ENCODE results near the gene AGPAT4.

AGPAT4 gene

GRCh38 chr6:161107779-161108730 lies 165.8 kb downstream of the AGPAT4 start:
- peak overlapping the region in 1 of 2 experiments; percentile 8 for H3K27ac ChIP-seq (ENCODE audit: insufficient read depth in 1 of 2, low read depth in 1 of 2, low read length in 2 of 2, poor library complexity in 1 of 2, severe bottlenecking in 2 of 2)
- no peak for DNase-seq
- no peaks in the 10 kb centered on the region for H3K27me3 ChIP-seq (replicated peaks in 2 of 5; ENCODE audit: control insufficient read depth in 4 of 5, insufficient read depth in 5 of 5, low read length in 4 of 5)
- POLR2A ChIA-PET = no interaction called here
- peaks cover 23 to 81% (median 62%) of the 10 kb centered on the region in 4 experiments for H3K36me3 ChIP-seq (ENCODE audit: control insufficient read depth in 4 of 4, insufficient read depth in 4 of 4, low read length in 3 of 4)
- H3K9me3 ChIP-seq (ENCODE audit: control extremely low read depth in 1 of 5, control insufficient read depth in 4 of 5, insufficient read depth in 2 of 5, low read depth in 1 of 5, low read length in 4 of 5) = no peaks in the 10 kb centered on the region
- no peak overlapping the region for H3K4me3 ChIP-seq (ENCODE audit: control insufficient read depth in 1 of 7, extremely low read depth in 1 of 7, insufficient read depth in 4 of 7, low read depth in 2 of 7, low read length in 6 of 7)
- no peaks in the 10 kb centered on the region for H3K4me1 ChIP-seq (ENCODE audit: control extremely low read depth in 1 of 4, control insufficient read depth in 4 of 4, insufficient read depth in 4 of 4, low read length in 3 of 4)
- 97% methylated on average over 13 of the region's 23 CpGs for WGBS (ENCODE audit: insufficient coverage)
- CTCF ChIA-PET = interaction anchor here (0.5 kb wide), 1 partner anchor 260 kb away, joined by 3 read pairs; no protein-coding TSS in a partner anchor

- no peaks in the 10 kb centered on the region for H3K27me3 ChIP-seq (replicated peaks in 2 of 5; ENCODE audit: control insufficient read depth in 4 of 5, insufficient read depth in 5 of 5, low read length in 4 of 5)
- peaks cover 20 to 63% (median 57%) of the 10 kb centered on the region in 4 experiments for H3K36me3 ChIP-seq (ENCODE audit: control insufficient read depth in 4 of 4, insufficient read depth in 4 of 4, low read length in 3 of 4)
- no peak for DNase-seq
- 100% methylated on average over 1 of the region's 2 CpGs for WGBS (ENCODE audit: insufficient coverage)
- ChIA-PET CTCF (interaction anchor here (0.8 to 2.3 kb wide), 2 partner anchors 8 to 268 kb away, joined by 4 to 8 read pairs; no protein-coding TSS in a partner anchor), POLR2A (no interaction called here)
- no peak overlapping the region for H3K27ac ChIP-seq (ENCODE audit: insufficient read depth in 1 of 2, low read depth in 1 of 2, low read length in 2 of 2, poor library complexity in 1 of 2, severe bottlenecking in 2 of 2)
- H3K9me3 ChIP-seq (ENCODE audit: control extremely low read depth in 1 of 5, control insufficient read depth in 4 of 5, insufficient read depth in 2 of 5, low read depth in 1 of 5, low read length in 4 of 5) = no peaks in the 10 kb centered on the region
- no peak overlapping the region for H3K4me3 ChIP-seq (ENCODE audit: control insufficient read depth in 1 of 7, extremely low read depth in 1 of 7, insufficient read depth in 4 of 7, low read depth in 2 of 7, low read length in 6 of 7)
- no peaks in the 10 kb centered on the region for H3K4me1 ChIP-seq (ENCODE audit: control extremely low read depth in 1 of 4, control insufficient read depth in 4 of 4, insufficient read depth in 4 of 4, low read length in 3 of 4)
Observed at GRCh38 chr6:161105408-161105807, 168.5 kb downstream of the AGPAT4 start.

- Histone ChIP-seq H3K36me3 (ENCODE audit: control insufficient read depth in 4 of 4, insufficient read depth in 4 of 4, low read length in 3 of 4) (peaks cover 19 to 63% (median 55%) of the 10 kb centered on the region in 4 experiments), H3K4me1 (ENCODE audit: control extremely low read depth in 1 of 4, control insufficient read depth in 4 of 4, insufficient read depth in 4 of 4, low read length in 3 of 4) (no peaks in the 10 kb centered on the region), H3K27ac (ENCODE audit: insufficient read depth in 1 of 2, low read depth in 1 of 2, low read length in 2 of 2, poor library complexity in 1 of 2, severe bottlenecking in 2 of 2) (no peak overlapping the region), H3K27me3 (replicated peaks in 2 of 5; ENCODE audit: control insufficient read depth in 4 of 5, insufficient read depth in 5 of 5, low read length in 4 of 5) (no peaks in the 10 kb centered on the region), H3K4me3 (ENCODE audit: control insufficient read depth in 1 of 7, extremely low read depth in 1 of 7, insufficient read depth in 4 of 7, low read depth in 2 of 7, low read length in 6 of 7) (no peak overlapping the region), H3K9me3 (ENCODE audit: control extremely low read depth in 1 of 5, control insufficient read depth in 4 of 5, insufficient read depth in 2 of 5, low read depth in 1 of 5, low read length in 4 of 5) (no peaks in the 10 kb centered on the region)
- ChIA-PET CTCF (interaction anchor here (2.3 kb wide), 1 partner anchor 268 kb away, joined by 8 read pairs; no protein-coding TSS in a partner anchor), POLR2A (no interaction called here)
- DNase-seq = no peak
Observed at GRCh38 chr6:161104966-161105365, 168.9 kb downstream of the AGPAT4 start.

DNA sequence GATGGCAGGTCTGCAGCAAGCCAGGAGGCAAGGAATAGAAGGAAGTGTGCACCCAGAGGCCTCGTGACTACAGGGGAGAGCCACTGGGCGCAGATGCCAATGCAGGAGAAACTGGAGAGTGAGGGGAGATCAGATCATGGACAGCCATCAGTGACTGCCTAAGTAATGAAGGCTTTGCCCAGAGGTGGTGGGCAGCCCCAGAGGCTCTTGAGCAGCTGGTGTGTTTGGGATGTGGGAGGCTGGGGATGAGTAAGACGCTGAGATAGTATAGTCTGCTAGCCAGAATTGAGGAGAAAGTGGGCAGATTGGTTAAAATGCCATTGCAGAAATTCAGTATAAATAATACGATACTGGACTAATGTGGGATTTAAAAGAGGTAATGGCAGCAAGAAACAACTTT lies 170.4 kb downstream of the AGPAT4 start:
- no peaks in the 10 kb centered on the region for H3K4me1 ChIP-seq (ENCODE audit: control extremely low read depth in 1 of 4, control insufficient read depth in 4 of 4, insufficient read depth in 4 of 4, low read length in 3 of 4)
- H3K4me3 ChIP-seq (ENCODE audit: control insufficient read depth in 1 of 7, extremely low read depth in 1 of 7, insufficient read depth in 4 of 7, low read depth in 2 of 7, low read length in 6 of 7) = no peak overlapping the region
- WGBS (ENCODE audit: insufficient coverage) = 95% methylated on average over 4 of the region's 4 CpGs
- peaks cover 17 to 63% (median 52%) of the 10 kb centered on the region in 4 experiments for H3K36me3 ChIP-seq (ENCODE audit: control insufficient read depth in 4 of 4, insufficient read depth in 4 of 4, low read length in 3 of 4)
- H3K9me3 ChIP-seq (ENCODE audit: control extremely low read depth in 1 of 5, control insufficient read depth in 4 of 5, insufficient read depth in 2 of 5, low read depth in 1 of 5, low read length in 4 of 5) = no peaks in the 10 kb centered on the region
- no peak for DNase-seq
- ChIA-PET CTCF (no interaction called here), POLR2A (no interaction called here)
- no peak overlapping the region for H3K27ac ChIP-seq (ENCODE audit: insufficient read depth in 1 of 2, low read depth in 1 of 2, low read length in 2 of 2, poor library complexity in 1 of 2, severe bottlenecking in 2 of 2)
- no peaks in the 10 kb centered on the region for H3K27me3 ChIP-seq (replicated peaks in 2 of 5; ENCODE audit: control insufficient read depth in 4 of 5, insufficient read depth in 5 of 5, low read length in 4 of 5)

DNA sequence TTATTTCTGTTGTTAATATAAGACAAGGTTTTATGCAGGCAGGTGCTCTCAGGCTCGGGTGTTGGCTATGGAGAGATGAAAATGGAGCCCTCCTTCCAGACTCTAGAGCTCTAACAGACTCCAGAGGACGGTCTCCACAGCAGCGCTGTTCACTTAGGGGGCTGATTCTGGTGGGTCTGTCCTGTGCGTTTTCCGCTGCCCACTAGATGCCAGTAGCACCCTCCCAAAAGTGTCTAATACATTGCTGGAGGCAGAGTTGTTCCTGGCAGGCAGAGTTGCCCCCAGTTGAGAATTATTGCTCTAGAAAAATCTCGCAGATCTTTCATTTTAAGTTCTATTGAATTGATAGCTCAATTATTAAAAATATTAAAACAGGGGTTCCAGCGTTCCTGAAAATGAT lies 172.3 kb downstream of the AGPAT4 start:
- 97% methylated on average over 6 of the region's 7 CpGs for WGBS (ENCODE audit: insufficient coverage)
- Histone ChIP-seq H3K27ac (ENCODE audit: insufficient read depth in 1 of 2, low read depth in 1 of 2, low read length in 2 of 2, poor library complexity in 1 of 2, severe bottlenecking in 2 of 2) (no peak overlapping the region), H3K9me3 (ENCODE audit: control extremely low read depth in 1 of 5, control insufficient read depth in 4 of 5, insufficient read depth in 2 of 5, low read depth in 1 of 5, low read length in 4 of 5) (no peaks in the 10 kb centered on the region), H3K4me1 (ENCODE audit: control extremely low read depth in 1 of 4, control insufficient read depth in 4 of 4, insufficient read depth in 4 of 4, low read length in 3 of 4) (no peaks in the 10 kb centered on the region), H3K4me3 (ENCODE audit: control insufficient read depth in 1 of 7, extremely low read depth in 1 of 7, insufficient read depth in 4 of 7, low read depth in 2 of 7, low read length in 6 of 7) (no peak overlapping the region), H3K27me3 (replicated peaks in 2 of 5; ENCODE audit: control insufficient read depth in 4 of 5, insufficient read depth in 5 of 5, low read length in 4 of 5) (no peaks in the 10 kb centered on the region), H3K36me3 (ENCODE audit: control insufficient read depth in 4 of 4, insufficient read depth in 4 of 4, low read length in 3 of 4) (peaks cover 20 to 64% (median 50%) of the 10 kb centered on the region in 4 experiments)
- DNase-seq = peak; percentile 11 to 48 (median 41)
- POLR2A ChIA-PET = no interaction called here
- CTCF ChIA-PET = interaction anchor here (0.7 to 6.0 kb wide), 14 partner anchors 9 to 280 kb away, joined by 3 to 69 read pairs (median 4); no protein-coding TSS in a partner anchor

DNA sequence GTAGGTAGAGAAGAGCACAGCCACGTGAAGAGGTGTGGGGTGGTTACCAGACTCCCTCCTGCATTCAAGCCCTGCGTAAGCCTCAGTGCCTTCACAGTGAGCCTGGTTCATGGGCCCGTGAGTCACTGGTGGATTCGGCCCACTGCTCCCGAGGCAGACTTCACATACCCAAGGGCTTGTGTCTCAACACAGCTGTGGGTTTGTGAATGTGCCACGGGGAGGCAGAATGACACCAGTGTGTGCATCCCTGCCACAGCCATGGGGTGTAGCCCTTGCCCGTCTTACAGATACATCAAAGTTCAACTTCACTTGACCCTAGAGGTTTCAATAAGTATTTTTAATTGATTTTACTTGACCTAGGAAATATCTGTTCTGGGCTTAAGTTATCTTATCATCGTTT lies 173.8 kb downstream of the AGPAT4 start:
- CTCF ChIA-PET = interaction anchor here (6.0 kb wide), 1 partner anchor 273 kb away, joined by 69 read pairs; no protein-coding TSS in a partner anchor
- H3K27me3 ChIP-seq (replicated peaks in 2 of 5; ENCODE audit: control insufficient read depth in 4 of 5, insufficient read depth in 5 of 5, low read length in 4 of 5) = no peaks in the 10 kb centered on the region
- POLR2A ChIA-PET = no interaction called here
- 93% methylated on average over 3 of the region's 8 CpGs for WGBS (ENCODE audit: insufficient coverage)
- no peak for DNase-seq
- H3K9me3 ChIP-seq (ENCODE audit: control extremely low read depth in 1 of 5, control insufficient read depth in 4 of 5, insufficient read depth in 2 of 5, low read depth in 1 of 5, low read length in 4 of 5) = no peaks in the 10 kb centered on the region
- H3K27ac ChIP-seq (ENCODE audit: insufficient read depth in 1 of 2, low read depth in 1 of 2, low read length in 2 of 2, poor library complexity in 1 of 2, severe bottlenecking in 2 of 2) = no peak overlapping the region
- H3K4me3 ChIP-seq (ENCODE audit: control insufficient read depth in 1 of 7, extremely low read depth in 1 of 7, insufficient read depth in 4 of 7, low read depth in 2 of 7, low read length in 6 of 7) = no peak overlapping the region
- no peaks in the 10 kb centered on the region for H3K4me1 ChIP-seq (ENCODE audit: control extremely low read depth in 1 of 4, control insufficient read depth in 4 of 4, insufficient read depth in 4 of 4, low read length in 3 of 4)
- H3K36me3 ChIP-seq (ENCODE audit: control insufficient read depth in 4 of 4, insufficient read depth in 4 of 4, low read length in 3 of 4) = peaks cover 20 to 63% (median 50%) of the 10 kb centered on the region in 4 experiments

GRCh38 chr6:161095916-161096315 lies 177.9 kb downstream of the AGPAT4 start:
- no peaks in the 10 kb centered on the region for H3K9me3 ChIP-seq (ENCODE audit: control extremely low read depth in 1 of 5, control insufficient read depth in 4 of 5, insufficient read depth in 2 of 5, low read depth in 1 of 5, low read length in 4 of 5)
- no peaks in the 10 kb centered on the region for H3K4me1 ChIP-seq (ENCODE audit: control extremely low read depth in 1 of 4, control insufficient read depth in 4 of 4, insufficient read depth in 4 of 4, low read length in 3 of 4)
- POLR2A ChIA-PET = no interaction called here
- CTCF ChIA-PET = no interaction called here
- no peak for DNase-seq
- H3K4me3 ChIP-seq (ENCODE audit: control insufficient read depth in 1 of 7, extremely low read depth in 1 of 7, insufficient read depth in 4 of 7, low read depth in 2 of 7, low read length in 6 of 7) = no peak overlapping the region
- H3K27me3 ChIP-seq (replicated peaks in 2 of 5; ENCODE audit: control insufficient read depth in 4 of 5, insufficient read depth in 5 of 5, low read length in 4 of 5) = no peaks in the 10 kb centered on the region
- peaks cover 29 to 77% (median 49%) of the 10 kb centered on the region in 4 experiments for H3K36me3 ChIP-seq (ENCODE audit: control insufficient read depth in 4 of 4, insufficient read depth in 4 of 4, low read length in 3 of 4)
- no peak overlapping the region for H3K27ac ChIP-seq (ENCODE audit: insufficient read depth in 1 of 2, low read depth in 1 of 2, low read length in 2 of 2, poor library complexity in 1 of 2, severe bottlenecking in 2 of 2)
